Endothelial cell of umbilical vein (primary cell): ENCODE measurements around the gene TIMM8B. TPM values are rescaled to one million over a fixed set of nuclear protein-coding genes. Genes with fewer than 3 reads are reported as not detected.

ENCODE experiments used
- BruUV-seq: library from RNA; stranded (reverse); fragments of 400-500 nt; replicated peaks from 2 replicates; lab custom pipeline; 2021; lab: Mats Ljungman, UMichigan
- CTCF ChIA-PET: fragments of 300-600, 350-600 bp; sonication (Branson Sonifier 250); formaldehyde crosslinking; loops from one replicate; lab custom pipeline; 2021; ENCODE audit warnings: antibody characterized with exemption, inconsistent platforms; lab: Charles Lee
- POLR2A ChIA-PET: fragments of 300-600, 350-600 bp; sonication (Branson Sonifier 250); formaldehyde crosslinking; loops from one replicate; lab custom pipeline; 2021; ENCODE audit warnings: antibody characterized with exemption, inconsistent platforms; lab: Charles Lee
- DNase-seq: peaks from one replicate; pipeline ENCODE4 v3.0.0-alpha.2; 2011; ENCODE audit warnings: low read depth, low spot score
- FAIRE-seq: peaks from 2 replicates; lab custom pipeline; 2011; peaks lifted over from hg19 to GRCh38; lab: Jason Lieb, UNC
- H2AFZ ChIP-seq: 2 replicates; pipeline ENCODE4 v1.6.0; 2012; ENCODE audit warnings: low read depth, low read length, control low read depth, inconsistent platforms
- H3K27ac ChIP-seq: 2 replicates; pipeline ENCODE4 v1.5.1; 2011; ENCODE audit warnings: low read depth, mild to moderate bottlenecking, control low read depth, low read length, moderate library complexity; ENCODE audit not compliant: insufficient read depth
- H3K27me3 ChIP-seq, 2 experiments: 2 replicates each; pipeline versions ENCODE4 v1.6.0 to v1.6.1; 2011; ENCODE audit warnings: low read length in 2 of 2, mixed read lengths in 1 of 2; ENCODE audit not compliant: control insufficient read depth in 2 of 2, insufficient read depth in 2 of 2
- H3K36me3 ChIP-seq, 2 experiments: 2 replicates in 1 of 2; 3 replicates in 1 of 2; pipeline ENCODE4 v1.5.1; 2011; ENCODE audit warnings: low read length in 2 of 2, mild to moderate bottlenecking in 1 of 2, moderate library complexity in 1 of 2; ENCODE audit not compliant: control insufficient read depth in 2 of 2, insufficient read depth in 2 of 2; ENCODE audit errors: extremely low read depth in 1 of 2
- H3K4me1 ChIP-seq: 3 replicates; pipeline ENCODE4 v1.5.1; 2011; ENCODE audit warnings: mild to moderate bottlenecking, low read length; ENCODE audit not compliant: control insufficient read depth, insufficient read depth; ENCODE audit errors: extremely low read depth
- H3K4me2 ChIP-seq: 2 replicates; pipeline ENCODE4 v1.6.1; 2011; ENCODE audit warnings: low read length, control low read depth, mixed read lengths; ENCODE audit not compliant: insufficient read depth
- H3K4me3 ChIP-seq, 3 experiments: fragments of 200-600 bp in 1 of 3; sonication (generic), shearing (Covaris generic) in 1 of 3; replicated peaks in 1 of 3; 2 replicates each; pipeline ENCODE4 v1.5.1; 2011 to 2016; ENCODE audit warnings: control low read depth in 3 of 3, low read length in 3 of 3, mild to moderate bottlenecking in 2 of 3, inconsistent platforms in 1 of 3, low read depth in 1 of 3, moderate library complexity in 1 of 3; ENCODE audit not compliant: insufficient read depth in 1 of 3
- H3K79me2 ChIP-seq: 2 replicates; pipeline ENCODE4 v1.6.0; 2012; ENCODE audit warnings: low read length, inconsistent platforms; ENCODE audit not compliant: control insufficient read depth, insufficient read depth
- H3K9ac ChIP-seq: replicated peaks from 2 replicates; pipeline ENCODE3; 2011; ENCODE audit warnings: low read length, control low read depth; ENCODE audit not compliant: insufficient read depth; ENCODE audit errors: extremely low read depth
- H3K9me1 ChIP-seq: replicated peaks from 3 replicates; pipeline ENCODE4 v1.6.0; 2011; ENCODE audit warnings: mild to moderate bottlenecking, low read length; ENCODE audit not compliant: control insufficient read depth, insufficient read depth; ENCODE audit errors: extremely low read depth
- H3K9me3 ChIP-seq: replicated peaks from 2 replicates; pipeline ENCODE4 v1.5.1; 2012; ENCODE audit warnings: low read length, inconsistent platforms; ENCODE audit not compliant: control insufficient read depth, insufficient read depth
- H4K20me1 ChIP-seq: replicated peaks from 2 replicates; pipeline ENCODE3; 2011; ENCODE audit warnings: mild to moderate bottlenecking, low read length; ENCODE audit not compliant: control insufficient read depth, insufficient read depth; ENCODE audit errors: extremely low read depth
- CTCF ChIP-seq, 2 donors: IDR thresholded peaks; 1 replicate in 1 of 2; 2 replicates in 1 of 2; pipeline ENCODE4 v1.5.1; 2011; ENCODE audit warnings: low read length in 2 of 2, mild to moderate bottlenecking in 2 of 2, moderate library complexity in 2 of 2, control low read depth in 1 of 2, inconsistent platforms in 1 of 2, low read depth in 1 of 2; ENCODE audit not compliant: insufficient read depth in 1 of 2; ENCODE audit errors: extremely low read depth in 1 of 2
- EZH2 ChIP-seq: IDR thresholded peaks from 2 replicates; pipeline ENCODE4 v1.6.1; 2012; ENCODE audit warnings: borderline replicate concordance, low read depth, mild to moderate bottlenecking, moderate library complexity, low read length, inconsistent platforms; ENCODE audit not compliant: severe bottlenecking
- FOS ChIP-seq: IDR thresholded peaks from 2 replicates; pipeline ENCODE4 v1.6.1; 2011; ENCODE audit warnings: mild to moderate bottlenecking, low read length, moderate library complexity, borderline replicate concordance; ENCODE audit not compliant: insufficient read depth
- GATA2 ChIP-seq: IDR thresholded peaks from 2 replicates; pipeline ENCODE4 v1.7.0; 2011; ENCODE audit warnings: low read depth, mild to moderate bottlenecking, moderate library complexity, mixed read lengths, low read length; ENCODE audit not compliant: insufficient read length, insufficient read depth
- JUN ChIP-seq: IDR thresholded peaks from 2 replicates; pipeline ENCODE4 v1.6.1; 2011; ENCODE audit warnings: borderline replicate concordance, low read depth; ENCODE audit not compliant: insufficient read length, insufficient read depth
- MAX ChIP-seq: IDR thresholded peaks from 2 replicates; pipeline ENCODE4 v1.6.1; 2011; ENCODE audit not compliant: insufficient read depth, insufficient read length
- MYC ChIP-seq: IDR thresholded peaks from one replicate; pipeline ENCODE4 v1.6.1; 2011; ENCODE audit warnings: mild to moderate bottlenecking, low read depth, low read length
- POLR2A ChIP-seq: IDR thresholded peaks from 2 replicates; pipeline ENCODE4 v1.6.1; 2012; ENCODE audit warnings: low read depth, mild to moderate bottlenecking, control low read depth, low read length
- POLR2AphosphoS5 ChIP-seq: IDR thresholded peaks from 2 replicates; pipeline ENCODE4 v1.6.1; 2012; ENCODE audit warnings: low read depth, mild to moderate bottlenecking, control low read depth, low read length, moderate library complexity; ENCODE audit not compliant: insufficient read depth
- dilution Hi-C: fragments of 300-500 bp; cut with MboI; formaldehyde crosslinking; loops from one replicate; pipeline ENCODE4 v1.15.0; 2019; ENCODE audit warnings: low sequenced_read_pairs; ENCODE audit not compliant: extremely low pct_ligation_motif_present
- intact Hi-C: fragments of 100-400 bp; cut with micrococcal nuclease; formaldehyde crosslinking; loops from one replicate; pipeline ENCODE4 v1.10.0; 2022
- polyA plus RNA-seq, 4 experiments: library from polyadenylated mRNA; depleted of rRNA in 3 of 4; stranded (reverse) in 3 of 4; unstranded in 1 of 4; fragments of >200 nt; gene quantifications; 2 replicates each; pipeline versions ENCODE4 v1.2.1 to v1.2.3, GENCODE V29; 2011 to 2012; ENCODE audit warnings: missing spikeins in 1 of 4
- total RNA-seq: library from RNA; stranded (reverse); gene quantifications from 2 replicates; pipeline ENCODE4 v1.2.3, GENCODE V29; 2021

Gene TIMM8B
- total and polyA plus RNA-seq, 2 donors (not counting 3 experiments of a cell fraction or from before 2014, with no cell fraction given) = 77.0 to 110 TPM

- no peaks in the 10 kb centered on the region for H4K20me1 ChIP-seq
- no peaks in the 10 kb centered on the region for H3K27me3 ChIP-seq
- intact Hi-C loops (no loop called here), dilution Hi-C loops (no loop called here)
- no peaks in the 10 kb centered on the region for H3K9me3 ChIP-seq
- no peaks in the 10 kb centered on the region for H3K79me2 ChIP-seq
- DNase-seq = no peak
- H3K36me3 ChIP-seq = peaks cover 5% of the 10 kb centered on the region in 2 experiments
- FAIRE-seq = no peak
- H3K9ac ChIP-seq = no peak overlapping the region
- H3K4me2 ChIP-seq = no peak overlapping the region
- CTCF ChIA-PET = interaction anchor here (0.7 to 1.7 kb wide), 2 partner anchors 15 to 125 kb away, joined by 3 to 4 read pairs; no protein-coding TSS in a partner anchor
- H2AFZ ChIP-seq = no peak overlapping the region
- no peak overlapping the region for H3K4me3 ChIP-seq
- POLR2A ChIA-PET = no interaction called here
- H3K4me1 ChIP-seq = peaks cover 9% of the 10 kb centered on the region
- H3K27ac ChIP-seq = no peak overlapping the region
- TF ChIP-seq POLR2AphosphoS5 (no peak), CTCF (IDR thresholded peaks at IDR 0.05; ENCODE audit: extremely low read depth in 1 of 2, insufficient read depth in 1 of 2, low read depth in 1 of 2, low read length in 2 of 2) (no peak), FOS (no peak), MAX (no peak), JUN (no peak), MYC (no peak), GATA2 (no peak), POLR2A (no peak), EZH2 (no peak)
- no peaks in the 10 kb centered on the region for H3K9me1 ChIP-seq
- BruUV-seq = no TSS peak
Observed at GRCh38 chr11:112057170-112057569, 29.4 kb downstream of the TIMM8B start.
